PFSK-1 (cell line): Measurements from ENCODE around the gene TNPO3.

Source experiments
- FOXP2 ChIP-seq: optimal IDR thresholded peaks from 2 replicates; pipeline ENCODE3; 2011; ENCODE audit warnings: borderline replicate concordance, control low read depth, inconsistent platforms; ENCODE audit not compliant: insufficient read depth; ENCODE audit errors: extremely low read length, extremely low read depth
- POLR2AphosphoS5 ChIP-seq: IDR thresholded peaks from 2 replicates; pipeline ENCODE4 v1.6.1; 2012; ENCODE audit warnings: low read depth, mild to moderate bottlenecking, control low read depth, low read length, moderate library complexity
- SIN3A ChIP-seq: IDR thresholded peaks from 2 replicates; pipeline ENCODE4 v1.6.1; 2012; ENCODE audit warnings: mild to moderate bottlenecking, low read length, moderate library complexity, borderline replicate concordance; ENCODE audit not compliant: insufficient read depth
- TAF1 ChIP-seq: IDR thresholded peaks from 2 replicates; pipeline ENCODE4 v1.6.1; 2012; ENCODE audit warnings: low read length, control low read depth, borderline replicate concordance; ENCODE audit not compliant: insufficient read depth
- TF ChIP-seq, protein P1 (sequence below), 2 experiments: IDR thresholded peaks; 2 replicates each; pipeline versions ENCODE4 v1.6.1 to v1.8.0; 2011 to 2012; ENCODE audit warnings: low read depth in 2 of 2, low read length in 2 of 2, control low read depth in 1 of 2, inconsistent platforms in 1 of 2, mild to moderate bottlenecking in 1 of 2, moderate library complexity in 1 of 2; ENCODE audit not compliant: insufficient read depth in 1 of 2

Gene TNPO3

DNA sequence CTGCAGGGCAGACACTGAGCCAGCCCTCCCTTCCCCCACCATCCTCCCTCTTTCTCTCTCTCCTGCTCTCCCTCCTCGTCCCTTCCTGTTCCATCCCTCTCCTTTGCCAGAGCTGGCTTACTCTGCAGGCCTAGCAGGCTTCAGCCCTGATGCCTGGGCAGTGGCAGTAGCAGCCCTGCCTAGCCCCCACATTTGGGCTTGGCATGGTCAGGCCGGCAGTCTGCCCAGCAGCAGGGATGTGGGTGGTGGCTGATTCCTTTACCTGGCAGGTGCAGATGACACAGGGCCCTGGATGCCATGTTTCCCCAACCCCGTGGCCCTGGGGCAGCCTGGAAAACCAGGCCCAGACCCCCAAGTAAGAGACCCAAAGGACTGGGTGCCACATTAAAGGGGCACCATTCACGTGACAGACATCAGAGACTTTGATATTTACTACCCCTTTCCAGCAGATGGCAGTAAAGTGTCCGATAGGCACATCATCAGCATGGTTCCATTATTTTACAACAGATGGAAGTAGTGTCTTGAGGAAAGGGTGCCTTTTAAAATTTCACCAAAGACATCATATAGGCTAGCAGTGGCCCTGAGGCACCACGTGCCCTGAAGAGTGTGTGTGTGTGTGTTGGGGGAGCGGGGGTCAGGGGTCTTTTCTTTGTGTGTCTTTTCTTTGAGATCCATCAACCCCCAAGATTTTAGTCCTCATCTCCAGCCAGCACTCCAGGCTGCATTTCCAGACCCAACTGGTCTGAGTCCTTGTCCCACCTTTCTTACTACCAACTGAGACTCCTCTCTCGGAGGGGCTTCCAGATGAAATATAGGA, 150.3 kb downstream of the TNPO3 start:
- TF ChIP-seq TAF1 (no peak), FOXP2 (no peak), SIN3A (no peak), POLR2AphosphoS5 (no peak)
- TF ChIP-seq, protein P1, sequence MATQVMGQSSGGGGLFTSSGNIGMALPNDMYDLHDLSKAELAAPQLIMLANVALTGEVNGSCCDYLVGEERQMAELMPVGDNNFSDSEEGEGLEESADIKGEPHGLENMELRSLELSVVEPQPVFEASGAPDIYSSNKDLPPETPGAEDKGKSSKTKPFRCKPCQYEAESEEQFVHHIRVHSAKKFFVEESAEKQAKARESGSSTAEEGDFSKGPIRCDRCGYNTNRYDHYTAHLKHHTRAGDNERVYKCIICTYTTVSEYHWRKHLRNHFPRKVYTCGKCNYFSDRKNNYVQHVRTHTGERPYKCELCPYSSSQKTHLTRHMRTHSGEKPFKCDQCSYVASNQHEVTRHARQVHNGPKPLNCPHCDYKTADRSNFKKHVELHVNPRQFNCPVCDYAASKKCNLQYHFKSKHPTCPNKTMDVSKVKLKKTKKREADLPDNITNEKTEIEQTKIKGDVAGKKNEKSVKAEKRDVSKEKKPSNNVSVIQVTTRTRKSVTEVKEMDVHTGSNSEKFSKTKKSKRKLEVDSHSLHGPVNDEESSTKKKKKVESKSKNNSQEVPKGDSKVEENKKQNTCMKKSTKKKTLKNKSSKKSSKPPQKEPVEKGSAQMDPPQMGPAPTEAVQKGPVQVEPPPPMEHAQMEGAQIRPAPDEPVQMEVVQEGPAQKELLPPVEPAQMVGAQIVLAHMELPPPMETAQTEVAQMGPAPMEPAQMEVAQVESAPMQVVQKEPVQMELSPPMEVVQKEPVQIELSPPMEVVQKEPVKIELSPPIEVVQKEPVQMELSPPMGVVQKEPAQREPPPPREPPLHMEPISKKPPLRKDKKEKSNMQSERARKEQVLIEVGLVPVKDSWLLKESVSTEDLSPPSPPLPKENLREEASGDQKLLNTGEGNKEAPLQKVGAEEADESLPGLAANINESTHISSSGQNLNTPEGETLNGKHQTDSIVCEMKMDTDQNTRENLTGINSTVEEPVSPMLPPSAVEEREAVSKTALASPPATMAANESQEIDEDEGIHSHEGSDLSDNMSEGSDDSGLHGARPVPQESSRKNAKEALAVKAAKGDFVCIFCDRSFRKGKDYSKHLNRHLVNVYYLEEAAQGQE (IDR thresholded peaks at IDR 0.05; ENCODE audit: insufficient read depth in 1 of 2, low read depth in 2 of 2, low read length in 2 of 2) = no peak
